ENCODE measurements around the gene TAGLN2.

- TF ChIP-seq POLR2A (IDR thresholded peaks at IDR 0.05) (no peak), CTCF (IDR thresholded peaks at IDR 0.05) (no peak), POLR2AphosphoS5 (IDR thresholded peaks at IDR 0.05) (no peak)
These were observed 54.6 kb downstream of the TAGLN2 start for GRCh38 chr1:159870704-159871103.
